BE2C (cell line): ENCODE measurements around the gene SEL1L2.
A peak's percentile ranks its signal among the peaks of the same experiment; 100 is the strongest.

Experiments
- DNase-seq: peaks from one replicate; pipeline ENCODE4 v3.0.0-alpha.2; 2020
- H3K27me3 ChIP-seq: fragments of 250-450 bp; sonication (Bioruptor Pico); 2 replicates; pipeline ENCODE4 v1.5.1; 2020; ENCODE audit warnings: mild to moderate bottlenecking
- H3K36me3 ChIP-seq: fragments of 250-450 bp; sonication (Bioruptor Pico); 2 replicates; pipeline ENCODE4 v1.5.1; 2020; ENCODE audit warnings: mild to moderate bottlenecking
- H3K4me1 ChIP-seq: fragments of 250-450 bp; sonication (Bioruptor Pico); 2 replicates; pipeline ENCODE4 v1.5.1; 2020
- H3K4me3 ChIP-seq: 2 replicates; pipeline ENCODE4 v1.5.1; 2011; ENCODE audit warnings: low read depth, low read length
- H3K9me3 ChIP-seq: fragments of 250-450 bp; sonication (Bioruptor Pico); 2 replicates; pipeline ENCODE4 v1.5.1; 2020
- CTCF ChIP-seq: IDR thresholded peaks from 2 replicates; pipeline ENCODE4 v1.5.1; 2012; ENCODE audit warnings: mild to moderate bottlenecking, low read depth, low read length

SEL1L2 gene

GRCh38 chr20:13819885-13820645 lies 170.3 kb downstream of the SEL1L2 start:
- peak; percentile 18 for DNase-seq
- H3K9me3 ChIP-seq = no peaks in the 10 kb centered on the region; the same call in 1 of the 2 replicates
- H3K27me3 ChIP-seq = no peaks in the 10 kb centered on the region
- peaks cover 29% of the 10 kb centered on the region for H3K36me3 ChIP-seq
- H3K4me3 ChIP-seq = no peak overlapping the region
- TF ChIP-seq CTCF = peak; percentile 56
- no peaks in the 10 kb centered on the region for H3K4me1 ChIP-seq

GRCh38 chr20:13817342-13817741 lies 173.1 kb downstream of the SEL1L2 start:
- H3K36me3 ChIP-seq = peaks cover 54% of the 10 kb centered on the region
- H3K4me1 ChIP-seq = no peaks in the 10 kb centered on the region
- no peaks in the 10 kb centered on the region for H3K27me3 ChIP-seq
- no peaks in the 10 kb centered on the region; the same call in none of the 2 replicates for H3K9me3 ChIP-seq
- TF ChIP-seq CTCF = no peak
- no peak overlapping the region for H3K4me3 ChIP-seq
- no peak for DNase-seq

- no peak for TF ChIP-seq CTCF
- Histone ChIP-seq H3K27me3 (no peaks in the 10 kb centered on the region), H3K4me1 (no peaks in the 10 kb centered on the region), H3K9me3 (no peaks in the 10 kb centered on the region; the same call in none of the 2 replicates), H3K4me3 (no peak overlapping the region), H3K36me3 (peaks cover 60% of the 10 kb centered on the region)
- DNase-seq = no peak
Observed at GRCh38 chr20:13816757-13817156, 173.7 kb downstream of the SEL1L2 start.

- Histone ChIP-seq H3K36me3 (peaks cover 81% of the 10 kb centered on the region), H3K9me3 (no peaks in the 10 kb centered on the region; the same call in 1 of the 2 replicates)
- DNase-seq = no peak
Observed at GRCh38 chr20:13814672-13815071, 175.7 kb downstream of the SEL1L2 start.

GRCh38 chr20:13813910-13814309 lies 176.5 kb downstream of the SEL1L2 start:
- Histone ChIP-seq H3K9me3 (no peaks in the 10 kb centered on the region; the same call in 1 of the 2 replicates), H3K4me3 (no peak overlapping the region), H3K4me1 (no peaks in the 10 kb centered on the region), H3K27me3 (no peaks in the 10 kb centered on the region), H3K36me3 (peaks cover 88% of the 10 kb centered on the region)
- DNase-seq = no peak
- no peak for TF ChIP-seq CTCF

More at GRCh38 chr20:13814672-13815071, 175.7 kb downstream of the SEL1L2 start:
- H3K27me3 ChIP-seq = no peaks in the 10 kb centered on the region
- H3K4me3 ChIP-seq = no peak overlapping the region
- H3K4me1 ChIP-seq = no peaks in the 10 kb centered on the region
- no peak for TF ChIP-seq CTCF

- no peak for TF ChIP-seq CTCF
- Histone ChIP-seq H3K36me3 (peaks cover 85% of the 10 kb centered on the region), H3K4me1 (no peaks in the 10 kb centered on the region), H3K27me3 (no peaks in the 10 kb centered on the region), H3K9me3 (no peaks in the 10 kb centered on the region; the same call in 1 of the 2 replicates), H3K4me3 (no peak overlapping the region)
- DNase-seq = no peak
Observed at GRCh38 chr20:13810446-13810845, 180.0 kb downstream of the SEL1L2 start.
